HG03565 (cell line): ENCODE data around the gene DPT.

Experiments used
- ATAC-seq: cut with Tn5 transposase; IDR thresholded peaks from one replicate; pipeline ENCODE4 v1.9.1; 2021; ENCODE audit warnings: mild to moderate bottlenecking, moderate library complexity; ENCODE audit not compliant: unreplicated experiment

The DPT gene

DNA sequence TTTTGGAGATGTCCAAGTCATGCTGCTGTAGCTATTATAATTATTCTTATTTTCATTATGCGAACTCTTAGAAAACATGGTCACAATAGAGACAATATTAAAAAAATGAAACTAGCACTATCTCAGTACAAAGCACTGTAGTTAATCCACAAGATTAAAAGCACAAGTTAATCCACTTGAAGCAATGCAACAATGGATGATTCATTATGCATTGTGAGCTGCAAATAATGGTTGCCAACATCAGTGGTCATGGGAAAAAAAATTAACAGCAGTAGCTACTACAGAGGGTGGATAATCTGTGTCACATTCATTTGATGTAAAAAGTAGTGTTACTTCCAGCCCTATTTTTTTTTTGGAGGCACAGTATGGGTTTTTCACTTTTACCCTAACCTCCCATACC, 56.7 kb downstream of the DPT start:
- ATAC-seq, result no peak

DNA sequence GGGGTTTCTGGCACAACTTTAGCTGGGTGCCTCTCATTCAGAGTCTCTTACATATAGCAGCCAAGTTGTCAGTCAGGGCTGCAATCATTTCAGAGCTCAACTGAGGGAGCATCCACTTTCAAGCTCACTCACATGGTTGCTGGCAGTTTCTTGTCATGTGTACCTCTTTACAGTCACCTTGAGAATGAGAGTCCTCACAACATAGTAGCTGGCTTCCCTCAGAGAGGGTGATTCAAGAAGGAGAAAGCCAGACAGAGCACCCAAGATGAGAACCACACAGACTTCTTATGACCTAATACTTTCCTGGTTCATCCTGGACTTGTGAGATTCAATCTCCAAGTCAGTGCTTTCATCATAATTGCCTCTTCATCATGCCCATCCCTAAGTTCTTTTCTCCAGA, 57.2 kb downstream of the DPT start:
- ATAC-seq, result no peak

DNA sequence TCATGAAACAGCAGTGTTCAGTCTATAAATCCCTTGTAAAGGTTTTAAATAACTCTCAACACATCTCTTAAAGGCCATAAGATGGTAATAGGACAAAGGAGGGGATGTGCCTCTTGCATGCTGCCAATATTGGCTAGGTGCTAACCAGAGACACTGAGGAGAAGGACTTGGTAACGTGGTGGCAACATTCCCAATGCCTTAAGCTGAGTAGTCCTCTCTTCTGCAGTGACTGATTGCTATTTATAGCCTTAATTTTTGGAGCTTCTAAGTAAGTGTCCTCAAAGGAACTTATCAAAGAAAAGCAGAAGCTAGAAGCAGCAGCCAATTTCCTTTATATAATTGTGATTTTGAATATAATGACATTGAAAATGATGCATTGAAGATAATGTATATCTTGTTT, 63.0 kb downstream of the DPT start:
- ATAC-seq, result no peak

DNA sequence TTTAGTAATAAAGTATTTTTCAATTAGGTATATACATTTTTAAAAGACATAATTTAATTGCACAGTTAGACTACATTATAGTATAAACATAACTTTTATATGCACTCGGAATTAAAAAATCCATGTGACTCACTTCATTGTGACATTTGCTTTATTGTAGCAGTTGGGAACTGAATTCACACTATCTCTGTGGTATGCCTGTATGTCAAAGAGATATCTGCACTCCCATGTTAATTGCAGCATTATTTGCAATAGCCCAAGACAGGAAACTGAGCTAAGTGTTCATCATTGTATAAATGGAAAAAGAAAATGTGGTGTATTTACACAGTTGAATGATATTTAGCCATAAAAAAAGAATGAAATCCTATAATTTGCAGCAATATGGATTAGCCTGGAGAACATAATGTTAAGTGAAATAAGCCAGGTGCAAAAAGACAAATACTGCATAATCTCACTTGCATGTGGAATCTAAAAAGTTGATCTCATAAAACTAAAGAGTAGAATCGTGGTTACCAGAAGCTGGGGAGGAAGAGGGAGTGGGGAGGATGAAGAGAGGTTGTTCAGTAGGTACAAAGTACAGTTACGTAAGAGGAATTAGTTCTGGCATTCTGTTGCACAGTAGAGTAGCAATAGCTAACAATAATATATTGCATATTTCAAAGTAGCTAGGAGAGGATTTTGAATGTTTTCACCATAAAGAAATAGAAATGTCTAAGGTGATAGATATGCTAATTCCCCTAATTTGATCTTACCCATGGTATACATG, 64.8 kb downstream of the DPT start:
- no peak for ATAC-seq

DNA sequence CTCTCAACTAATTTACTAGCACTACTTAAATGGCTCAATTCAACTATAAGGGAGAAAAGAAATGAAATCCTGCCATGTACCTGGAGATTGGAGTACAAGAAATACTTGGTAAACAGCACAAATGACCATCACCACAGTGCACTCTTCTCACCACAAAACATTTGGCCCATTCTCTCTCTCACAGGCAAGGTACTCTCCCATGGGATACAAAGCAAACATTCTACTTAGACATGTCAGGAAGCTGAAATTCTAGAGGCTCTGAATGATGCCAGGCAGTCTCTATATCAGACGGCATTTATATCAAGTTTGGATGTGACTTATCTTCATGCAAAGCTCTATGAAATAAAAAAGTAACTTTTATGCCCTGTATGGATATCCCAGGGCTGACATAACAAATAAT, 72.5 kb downstream of the DPT start:
- ATAC-seq, result no peak

DNA sequence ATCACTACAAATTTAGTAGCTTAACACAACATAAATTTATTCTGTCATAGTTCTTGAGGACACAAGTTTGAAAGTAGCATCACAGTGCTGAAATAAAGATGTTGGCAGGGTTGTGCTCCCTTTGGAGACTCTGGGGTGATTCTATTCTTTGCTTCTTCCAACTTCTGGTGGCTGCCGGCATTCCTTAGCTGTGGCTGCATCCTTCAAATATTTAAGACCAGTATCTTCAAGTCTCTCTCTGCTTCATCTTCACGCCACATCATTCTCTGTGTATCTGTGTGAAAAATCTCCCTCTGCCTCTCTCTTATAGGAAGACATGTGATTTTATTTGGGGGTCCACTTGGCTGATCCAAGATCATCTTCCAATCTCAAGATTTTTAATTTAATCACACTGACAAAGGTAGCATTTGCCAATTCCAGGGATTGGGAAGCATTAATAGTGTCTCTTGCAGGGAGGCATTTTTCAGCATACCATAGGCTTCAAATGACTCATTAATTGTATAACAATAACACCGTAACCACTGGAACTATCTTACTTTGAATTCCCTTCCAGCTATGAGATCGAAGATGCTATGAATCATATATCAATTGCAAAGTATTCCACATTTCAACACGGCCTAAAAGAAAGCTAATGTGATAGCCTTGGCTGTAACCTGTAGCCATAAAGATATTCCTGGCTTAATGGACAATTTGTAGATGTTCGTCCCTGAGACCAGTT, 74.6 kb downstream of the DPT start:
- ATAC-seq, result no peak

DNA sequence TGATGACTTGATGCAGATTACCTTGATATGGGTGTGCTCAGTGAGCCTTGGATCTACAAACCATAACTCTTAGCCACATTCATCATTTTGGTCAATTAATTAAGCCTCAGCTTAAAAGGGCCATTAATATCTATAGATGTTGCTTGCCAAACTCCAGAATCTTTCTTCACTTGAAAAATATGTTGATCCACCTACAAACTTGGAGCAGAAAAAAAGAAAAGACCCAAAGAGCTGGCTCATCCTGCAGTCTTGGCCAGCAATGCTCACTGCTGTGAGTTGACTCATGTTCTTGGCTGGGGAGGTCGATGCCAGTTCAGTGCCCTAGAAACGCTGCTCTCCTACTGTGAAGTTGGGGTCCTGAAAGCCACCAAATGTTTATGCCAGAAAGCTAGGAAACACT, 75.4 kb downstream of the DPT start:
- no peak for ATAC-seq

DNA sequence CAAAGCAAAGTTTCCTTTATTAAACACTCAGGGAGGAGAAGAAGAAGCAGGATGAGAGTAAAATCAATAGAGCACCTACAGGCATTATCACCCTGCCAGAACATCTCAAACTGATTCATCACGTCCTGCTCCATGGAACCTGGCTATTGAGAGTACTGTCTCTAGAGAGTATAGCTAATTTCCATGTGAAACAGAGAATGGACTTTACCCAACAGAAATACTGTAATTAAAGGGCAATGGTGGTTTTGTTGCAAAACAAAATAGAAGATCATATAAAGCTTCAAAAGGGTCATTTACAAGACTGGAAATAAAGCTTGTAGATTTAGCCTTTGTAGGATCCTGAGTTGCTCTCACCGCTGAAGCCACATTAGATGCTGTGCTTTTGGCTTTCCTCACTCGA, 83.3 kb downstream of the DPT start:
- no peak for ATAC-seq
